ENCODE results near the gene CELF4.

- TF ChIP-seq CTCF (IDR thresholded peaks at IDR 0.05) (no peak), POLR2A (IDR thresholded peaks at IDR 0.05) (no peak), POLR2AphosphoS5 (IDR thresholded peaks at IDR 0.05) (no peak)
Measured at GRCh38 chr18:37424507-37424906, 141.1 kb downstream of the CELF4 start.

Data from upper lobe of left lung (tissue), 4 donors.